ENCODE measurements around the gene LAMA2.

GRCh38 chr6:129501740-129502660, 619.1 kb downstream of the LAMA2 start:
- TF ChIP-seq POLR2A (IDR thresholded peaks at IDR 0.05) (no peak), CTCF (IDR thresholded peaks at IDR 0.05) (no peak)
